VCaP (cell line): ENCODE data around the gene LRRN3.
A peak's percentile ranks its signal among the peaks of the same experiment; 100 is the strongest.

Experiments
- H3K27ac ChIP-seq: fragments of 450-650 bp; 2 replicates; pipeline ENCODE4 v1.5.1; 2017
- TF ChIP-seq, protein P1 (sequence below): fragments of 450-650 bp; conservative IDR thresholded peaks from 2 replicates; pipeline ENCODE4 v1.5.1; 2017; ENCODE audit warnings: mild to moderate bottlenecking, moderate library complexity

The LRRN3 gene

DNA sequence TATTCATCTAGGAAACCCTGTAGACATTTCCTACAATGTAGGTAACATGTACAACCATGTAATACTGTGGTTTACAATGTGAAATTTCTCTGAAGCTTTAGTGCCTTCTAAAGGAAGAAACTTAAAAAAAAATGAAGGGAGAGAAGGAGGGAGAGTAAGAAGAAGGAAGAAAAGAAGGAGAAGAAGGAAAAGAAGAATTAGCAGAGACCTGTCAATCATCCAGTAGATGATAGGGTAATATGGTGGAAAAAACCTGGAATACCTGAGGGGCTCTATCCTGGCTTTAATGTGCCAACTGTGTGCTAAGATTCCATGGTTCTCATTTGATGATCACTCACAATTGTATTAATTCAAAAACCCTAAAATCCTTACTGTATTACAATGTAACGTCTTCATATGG, 2.6 kb upstream of the LRRN3 start:
- TF ChIP-seq, protein P1, sequence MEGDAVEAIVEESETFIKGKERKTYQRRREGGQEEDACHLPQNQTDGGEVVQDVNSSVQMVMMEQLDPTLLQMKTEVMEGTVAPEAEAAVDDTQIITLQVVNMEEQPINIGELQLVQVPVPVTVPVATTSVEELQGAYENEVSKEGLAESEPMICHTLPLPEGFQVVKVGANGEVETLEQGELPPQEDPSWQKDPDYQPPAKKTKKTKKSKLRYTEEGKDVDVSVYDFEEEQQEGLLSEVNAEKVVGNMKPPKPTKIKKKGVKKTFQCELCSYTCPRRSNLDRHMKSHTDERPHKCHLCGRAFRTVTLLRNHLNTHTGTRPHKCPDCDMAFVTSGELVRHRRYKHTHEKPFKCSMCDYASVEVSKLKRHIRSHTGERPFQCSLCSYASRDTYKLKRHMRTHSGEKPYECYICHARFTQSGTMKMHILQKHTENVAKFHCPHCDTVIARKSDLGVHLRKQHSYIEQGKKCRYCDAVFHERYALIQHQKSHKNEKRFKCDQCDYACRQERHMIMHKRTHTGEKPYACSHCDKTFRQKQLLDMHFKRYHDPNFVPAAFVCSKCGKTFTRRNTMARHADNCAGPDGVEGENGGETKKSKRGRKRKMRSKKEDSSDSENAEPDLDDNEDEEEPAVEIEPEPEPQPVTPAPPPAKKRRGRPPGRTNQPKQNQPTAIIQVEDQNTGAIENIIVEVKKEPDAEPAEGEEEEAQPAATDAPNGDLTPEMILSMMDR = no peak
- H3K27ac ChIP-seq = no peak overlapping the region

DNA sequence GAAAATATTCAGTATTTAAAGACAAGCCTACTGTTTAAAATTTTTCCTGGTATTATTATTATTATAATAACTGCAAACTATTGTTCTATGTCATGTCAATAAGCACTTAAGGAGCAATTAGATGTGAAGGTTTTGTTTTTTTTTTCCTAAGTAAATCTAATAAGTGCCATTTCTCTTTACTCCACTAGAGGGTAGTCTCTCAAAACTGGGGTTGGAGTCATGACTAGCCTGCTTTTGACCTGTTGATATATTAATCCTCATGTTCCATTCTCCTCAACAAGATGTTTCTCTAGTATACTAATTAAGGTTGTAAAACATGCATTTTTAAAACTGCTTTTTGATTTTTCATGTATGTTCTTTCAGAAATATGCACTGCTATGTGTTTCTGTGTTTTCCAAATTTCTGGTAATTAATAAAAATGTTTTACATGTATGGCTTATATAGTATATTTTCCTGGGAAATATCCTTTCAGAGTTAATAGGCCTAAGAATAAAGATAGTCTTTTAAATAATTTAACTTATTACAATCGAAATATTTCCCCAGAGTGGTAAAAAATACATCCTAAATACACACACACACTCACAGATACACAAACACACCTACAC, 1.0 kb upstream of the LRRN3 start:
- no peak overlapping the region for H3K27ac ChIP-seq
- TF ChIP-seq, protein P1 = peak; percentile 94

DNA sequence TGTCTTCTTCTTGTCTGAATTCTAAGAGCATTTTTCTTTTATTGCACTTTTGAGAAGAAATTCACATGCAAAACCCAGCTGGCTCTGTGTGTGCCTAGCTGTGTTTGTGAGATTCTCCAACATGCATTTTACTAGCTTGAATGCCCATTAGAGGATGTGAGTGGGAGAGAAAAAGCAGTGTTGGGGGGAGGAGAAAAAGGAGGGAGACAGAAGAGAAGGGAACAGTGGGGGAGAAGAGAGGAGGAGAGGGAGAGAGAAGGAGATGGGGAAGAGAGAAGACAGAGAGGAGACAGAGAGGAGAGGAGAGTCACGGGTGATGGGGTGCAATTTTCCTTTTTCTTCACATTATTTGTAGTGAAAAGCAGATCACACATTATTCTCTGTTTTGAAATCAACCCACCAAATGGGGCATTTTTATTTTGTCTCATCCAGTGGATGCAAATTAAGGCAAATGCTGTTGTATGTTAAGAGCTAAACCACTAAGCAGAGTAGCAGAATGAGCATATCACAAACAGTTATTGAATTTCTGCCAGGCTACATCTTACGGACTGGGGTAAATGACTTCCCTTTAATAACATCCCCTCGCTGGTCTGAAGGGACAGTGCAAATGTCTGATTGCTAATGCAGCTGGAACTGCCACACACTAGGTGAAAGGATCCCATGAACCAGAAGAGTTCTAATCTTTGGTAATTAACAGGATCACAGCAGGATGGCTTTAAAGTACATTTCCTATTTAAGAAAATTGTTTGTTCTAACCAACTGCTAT, 849 bp downstream of the LRRN3 start:
- no peak overlapping the region for H3K27ac ChIP-seq
- TF ChIP-seq, protein P1 = no peak

DNA sequence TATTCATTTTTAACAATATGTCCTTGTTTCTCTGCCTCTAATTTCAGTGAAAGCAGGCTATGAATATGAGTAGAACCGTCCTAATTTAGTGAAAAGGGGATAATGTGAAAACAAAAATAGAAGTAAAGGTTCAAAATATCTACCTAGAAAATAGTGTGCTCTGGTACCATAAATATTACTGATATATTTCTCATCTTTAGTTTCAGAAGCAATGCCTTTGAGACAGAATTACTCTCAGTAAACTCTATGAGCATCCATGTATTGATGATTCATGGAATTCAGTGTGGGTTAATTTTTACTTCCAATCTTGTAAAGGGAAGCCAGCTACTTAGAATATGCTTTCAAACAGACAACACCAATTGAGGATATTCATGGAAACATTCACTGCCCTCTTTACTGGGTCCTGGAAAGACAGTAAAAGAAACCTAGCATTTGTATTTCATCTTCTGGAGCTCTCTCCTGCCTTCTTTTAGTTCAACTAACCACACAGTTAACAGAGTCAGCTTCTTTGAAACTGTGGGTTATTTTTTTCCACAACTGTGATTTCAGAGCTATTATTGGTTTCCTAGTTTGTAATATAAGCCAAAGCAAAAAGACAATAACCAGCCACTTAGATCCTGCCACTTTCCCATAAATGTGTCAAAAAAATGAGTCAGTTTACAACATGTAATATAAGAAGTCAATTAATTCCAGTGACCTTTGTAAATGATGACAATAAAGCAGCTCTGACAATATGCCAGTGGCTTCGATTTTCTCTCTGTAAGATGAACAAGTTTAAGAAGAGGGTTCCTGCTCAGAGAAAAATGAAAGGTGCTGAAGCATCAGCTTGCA, 1.7 kb downstream of the LRRN3 start:
- TF ChIP-seq, protein P1 = no peak
- H3K27ac ChIP-seq = no peak overlapping the region

DNA sequence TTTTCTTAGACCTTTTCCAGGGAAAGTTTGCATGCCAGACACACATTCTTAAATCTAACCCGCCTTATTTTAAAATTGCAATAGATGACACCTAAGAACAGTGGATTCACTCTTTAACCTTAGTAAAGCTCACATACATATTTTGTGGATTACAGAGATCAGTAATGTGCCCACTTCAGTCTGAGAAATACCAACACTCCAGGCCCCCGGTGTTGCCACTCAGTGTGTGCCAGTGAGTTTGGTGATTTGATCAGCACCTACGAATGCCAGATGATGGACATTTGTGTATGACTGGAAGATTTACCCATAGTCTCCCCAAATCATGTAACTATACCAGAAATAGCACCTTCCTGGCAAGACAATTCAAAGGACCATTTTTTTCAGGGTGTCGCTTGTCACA, 2.6 kb downstream of the LRRN3 start:
- no peak overlapping the region for H3K27ac ChIP-seq
- TF ChIP-seq, protein P1 = no peak

DNA sequence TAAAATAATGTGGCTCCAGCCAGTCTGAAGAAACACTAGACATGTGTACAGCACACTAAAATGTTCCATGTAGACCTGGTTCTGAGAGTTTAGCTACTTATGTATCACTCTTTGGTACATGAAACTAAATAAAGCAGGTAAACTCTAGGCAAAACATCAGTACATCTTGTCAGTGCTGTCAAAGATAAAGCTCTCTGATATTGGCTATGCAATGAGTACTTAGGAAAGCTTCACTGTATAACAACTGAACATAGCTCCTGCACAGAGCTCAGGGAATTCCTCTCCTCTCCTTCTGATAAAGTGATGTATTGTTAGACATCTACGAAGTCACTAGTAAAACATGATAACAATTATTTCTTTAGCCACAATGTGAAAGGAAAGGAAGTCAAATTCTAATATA, 3.5 kb downstream of the LRRN3 start:
- TF ChIP-seq, protein P1 = no peak
- H3K27ac ChIP-seq = no peak overlapping the region

DNA sequence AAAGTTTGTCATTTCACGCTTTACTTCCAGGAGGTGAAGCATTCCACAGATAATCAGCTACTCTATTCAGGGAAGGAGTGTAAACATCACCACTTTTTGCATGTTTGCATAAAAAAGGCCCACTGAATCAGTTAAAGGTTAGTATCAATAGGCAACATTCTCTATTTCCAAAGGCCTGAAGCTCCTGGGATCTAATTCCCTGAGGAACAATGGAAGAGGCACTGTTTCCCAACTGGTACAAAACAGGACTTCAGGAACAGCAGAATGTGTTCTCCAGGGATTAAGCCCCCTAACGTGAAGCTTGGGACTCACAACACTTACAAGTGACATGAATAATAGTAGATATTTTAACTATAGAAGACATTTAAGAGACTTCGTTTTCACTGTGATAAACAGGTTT, 6.1 kb downstream of the LRRN3 start:
- TF ChIP-seq, protein P1 = no peak
- H3K27ac ChIP-seq = no peak overlapping the region
